GM18498 (cell line): ENCODE data around the gene MMRN1.
A peak's percentile ranks its signal among the peaks of the same experiment; 100 is the strongest.

ENCODE experiments used
- ATAC-seq: cut with Tn5 transposase; IDR thresholded peaks from one replicate; pipeline ENCODE4 v1.9.1; 2021; ENCODE audit warnings: mild to moderate bottlenecking, moderate library complexity; ENCODE audit not compliant: unreplicated experiment

MMRN1 gene

GRCh38 chr4:89894649-89895550 lies at the start of gene MMRN1:
MMRN1 (plus strand) TSS chr4:89894854; CDS start chr4:89894972, 118 bp downstream.
- ATAC-seq: peak; percentile 83

- ATAC-seq: no peak
These were observed 46.9 kb upstream of the MMRN1 start for GRCh38 chr4:89847571-89848325.

- ATAC-seq: no peak
These were observed 39.4 kb upstream of the MMRN1 start for GRCh38 chr4:89855236-89855635.

- ATAC-seq: no peak
These were observed 33.7 kb upstream of the MMRN1 start for GRCh38 chr4:89860971-89861370.

GRCh38 chr4:89863533-89863932 lies 31.1 kb upstream of the MMRN1 start:
- no peak for ATAC-seq

GRCh38 chr4:89868276-89868675 lies 26.4 kb upstream of the MMRN1 start:
- no peak for ATAC-seq

- ATAC-seq: no peak
These were observed 25.6 kb upstream of the MMRN1 start for GRCh38 chr4:89868999-89869589.

GRCh38 chr4:89871211-89871610 lies 23.4 kb upstream of the MMRN1 start:
- ATAC-seq: no peak

- ATAC-seq: no peak
These were observed 18.1 kb upstream of the MMRN1 start for GRCh38 chr4:89876548-89876947.

- no peak for ATAC-seq
These were observed 16.0 kb upstream of the MMRN1 start for GRCh38 chr4:89878611-89879010.

GRCh38 chr4:89879215-89879614 lies 15.4 kb upstream of the MMRN1 start:
- ATAC-seq: no peak

GRCh38 chr4:89889289-89889688 lies 5.4 kb upstream of the MMRN1 start:
- no peak for ATAC-seq

- ATAC-seq: no peak
These were observed 3.2 kb downstream of the MMRN1 start for GRCh38 chr4:89897867-89898266.

- peak; percentile 46 for ATAC-seq
These were observed 3.7 kb downstream of the MMRN1 start for GRCh38 chr4:89898304-89898716.

GRCh38 chr4:89899152-89899551 lies 4.5 kb downstream of the MMRN1 start:
- ATAC-seq: no peak

GRCh38 chr4:89899854-89900253 lies 5.2 kb downstream of the MMRN1 start:
- ATAC-seq: no peak

- ATAC-seq: peak; percentile 84
These were observed 7.3 kb downstream of the MMRN1 start for GRCh38 chr4:89901808-89902431.

GRCh38 chr4:89904524-89904923 lies 9.9 kb downstream of the MMRN1 start:
- no peak for ATAC-seq

- ATAC-seq: no peak
These were observed 11.7 kb downstream of the MMRN1 start for GRCh38 chr4:89906316-89906715.

GRCh38 chr4:89906777-89907521 lies 12.3 kb downstream of the MMRN1 start:
- no peak for ATAC-seq
